Central memory CD8-positive, alpha-beta T cell (primary cell): ENCODE data around the gene NAA16.

Experiments used
- ATAC-seq: fragments of 150-1000 bp; cut with Tn5 transposase; replicated peaks from 2 replicates; pipeline ENCODE4 v1.10.0; 2022; ENCODE audit warnings: mild to moderate bottlenecking, moderate FRiP score, moderate number of reproducible peaks; ENCODE audit not compliant: poor library complexity, severe bottlenecking; ENCODE audit errors: extremely low read depth
- DNase-seq, 2 donors: peaks; one replicate each; pipeline ENCODE4 v3.0.0; 2021; ENCODE audit warnings: low spot score in 2 of 2
- H3K27ac Mint-ChIP-seq: one replicate; pipeline ENCODE4 v1.8.0; 2022; ENCODE audit warnings: low read depth, mild to moderate bottlenecking, moderate library complexity, mixed read lengths
- H3K27me3 Mint-ChIP-seq: one replicate; pipeline ENCODE4 v1.8.0; 2022; ENCODE audit warnings: mixed read lengths
- H3K36me3 Mint-ChIP-seq: one replicate; pipeline ENCODE4 v1.8.0; 2022; ENCODE audit warnings: mild to moderate bottlenecking, moderate library complexity, mixed read lengths; ENCODE audit not compliant: insufficient read depth
- H3K4me1 Mint-ChIP-seq: one replicate; pipeline ENCODE4 v1.8.0; 2022; ENCODE audit warnings: mixed read lengths
- H3K4me3 Mint-ChIP-seq: one replicate; pipeline ENCODE4 v1.8.0; 2022; ENCODE audit warnings: mild to moderate bottlenecking, moderate library complexity, mixed read lengths
- H3K9me3 Mint-ChIP-seq: one replicate; pipeline ENCODE4 v1.8.0; 2022; ENCODE audit warnings: mixed read lengths

NAA16 gene

GRCh38 chr13:41289463-41289881 is 21.6 kb upstream of the NAA16 start:
- Mint-ChIP-seq H3K4me3 (no peak overlapping the region), H3K27me3 (peaks cover 10% of the 10 kb centered on the region), H3K27ac (no peak overlapping the region)

GRCh38 chr13:41291246-41291645 is 19.8 kb upstream of the NAA16 start:
- no peaks in the 10 kb centered on the region for H3K36me3 Mint-ChIP-seq
- H3K27ac Mint-ChIP-seq = no peak overlapping the region
- H3K4me3 Mint-ChIP-seq = no peak overlapping the region
- ATAC-seq = no peak
- DNase-seq = no peak
- H3K4me1 Mint-ChIP-seq = peaks cover 11% of the 10 kb centered on the region
- no peaks in the 10 kb centered on the region for H3K9me3 Mint-ChIP-seq
- H3K27me3 Mint-ChIP-seq = peaks cover 10% of the 10 kb centered on the region

More at GRCh38 chr13:41289463-41289881, 21.6 kb upstream of the NAA16 start:
- H3K4me1 Mint-ChIP-seq = peaks cover 11% of the 10 kb centered on the region
- H3K36me3 Mint-ChIP-seq = no peaks in the 10 kb centered on the region
- no peak for DNase-seq
- no peak for ATAC-seq
- no peaks in the 10 kb centered on the region for H3K9me3 Mint-ChIP-seq

- Mint-ChIP-seq H3K9me3 (no peaks in the 10 kb centered on the region), H3K4me1 (no peaks in the 10 kb centered on the region), H3K27ac (no peak overlapping the region), H3K27me3 (peaks cover 10% of the 10 kb centered on the region), H3K4me3 (no peak overlapping the region), H3K36me3 (no peaks in the 10 kb centered on the region)
- ATAC-seq (no peak), DNase-seq (no peak)
These were observed 17.8 kb upstream of the NAA16 start for GRCh38 chr13:41293272-41293671.

GRCh38 chr13:41294914-41295313 is 16.2 kb upstream of the NAA16 start:
- peaks cover 10% of the 10 kb centered on the region for H3K27me3 Mint-ChIP-seq
- DNase-seq (no peak), ATAC-seq (no peak)
- H3K9me3 Mint-ChIP-seq = no peaks in the 10 kb centered on the region
- no peak overlapping the region for H3K27ac Mint-ChIP-seq
- no peak overlapping the region for H3K4me3 Mint-ChIP-seq
- no peaks in the 10 kb centered on the region for H3K36me3 Mint-ChIP-seq
- no peaks in the 10 kb centered on the region for H3K4me1 Mint-ChIP-seq

- Mint-ChIP-seq H3K27me3 (peaks cover 10% of the 10 kb centered on the region), H3K4me3 (no peak overlapping the region), H3K9me3 (no peaks in the 10 kb centered on the region), H3K4me1 (no peaks in the 10 kb centered on the region), H3K36me3 (no peaks in the 10 kb centered on the region), H3K27ac (no peak overlapping the region)
- DNase-seq (no peak), ATAC-seq (no peak)
These were observed 15.1 kb upstream of the NAA16 start for GRCh38 chr13:41295973-41296372.

GRCh38 chr13:41296879-41297646 is 14.0 kb upstream of the NAA16 start:
- no peak overlapping the region for H3K4me3 Mint-ChIP-seq
- no peak overlapping the region for H3K27ac Mint-ChIP-seq
- ATAC-seq (no peak), DNase-seq (no peak)
- no peaks in the 10 kb centered on the region for H3K36me3 Mint-ChIP-seq
- H3K4me1 Mint-ChIP-seq = no peaks in the 10 kb centered on the region
- H3K27me3 Mint-ChIP-seq = no peaks in the 10 kb centered on the region
- no peaks in the 10 kb centered on the region for H3K9me3 Mint-ChIP-seq

- Mint-ChIP-seq H3K4me1 (no peaks in the 10 kb centered on the region), H3K9me3 (no peaks in the 10 kb centered on the region), H3K4me3 (no peak overlapping the region), H3K27ac (no peak overlapping the region), H3K27me3 (no peaks in the 10 kb centered on the region), H3K36me3 (no peaks in the 10 kb centered on the region)
- DNase-seq (no peak), ATAC-seq (no peak)
These were observed 11.6 kb upstream of the NAA16 start for GRCh38 chr13:41299316-41300094.

GRCh38 chr13:41302743-41303142 is 8.3 kb upstream of the NAA16 start:
- DNase-seq (no peak), ATAC-seq (no peak)
- H3K4me3 Mint-ChIP-seq = no peak overlapping the region
- no peaks in the 10 kb centered on the region for H3K4me1 Mint-ChIP-seq
- H3K27me3 Mint-ChIP-seq = no peaks in the 10 kb centered on the region
- H3K36me3 Mint-ChIP-seq = no peaks in the 10 kb centered on the region
- no peak overlapping the region for H3K27ac Mint-ChIP-seq
- no peaks in the 10 kb centered on the region for H3K9me3 Mint-ChIP-seq

GRCh38 chr13:41304551-41304950 is 6.5 kb upstream of the NAA16 start:
- Mint-ChIP-seq H3K27me3 (no peaks in the 10 kb centered on the region), H3K4me1 (no peaks in the 10 kb centered on the region), H3K27ac (no peak overlapping the region), H3K4me3 (no peak overlapping the region), H3K9me3 (no peaks in the 10 kb centered on the region), H3K36me3 (no peaks in the 10 kb centered on the region)
- no peak for DNase-seq
- no peak for ATAC-seq

GRCh38 chr13:41306271-41307145 is 4.6 kb upstream of the NAA16 start:
- Mint-ChIP-seq H3K4me3 (no peak overlapping the region), H3K36me3 (peaks cover 10% of the 10 kb centered on the region), H3K4me1 (no peaks in the 10 kb centered on the region), H3K9me3 (no peaks in the 10 kb centered on the region), H3K27ac (no peak overlapping the region), H3K27me3 (no peaks in the 10 kb centered on the region)
- no peak for DNase-seq
- no peak for ATAC-seq

GRCh38 chr13:41307884-41308640 is 3.0 kb upstream of the NAA16 start:
- no peak for ATAC-seq
- H3K4me1 Mint-ChIP-seq = peaks cover 5% of the 10 kb centered on the region
- no peaks in the 10 kb centered on the region for H3K27me3 Mint-ChIP-seq
- no peaks in the 10 kb centered on the region for H3K9me3 Mint-ChIP-seq
- peaks cover 15% of the 10 kb centered on the region for H3K36me3 Mint-ChIP-seq
- DNase-seq = no peak
- H3K27ac Mint-ChIP-seq = no peak overlapping the region
- H3K4me3 Mint-ChIP-seq = no peak overlapping the region
